Thyroid gland (tissue), 4 donors: ENCODE results near the gene DUSP5. TPM values are rescaled to one million over a fixed set of nuclear protein-coding genes. Genes with fewer than 3 reads are reported as not detected.

Source experiments
- DNase-seq, 2 donors: peaks; one replicate each; pipeline ENCODE4 v3.0.0-alpha.2; 2019
- H3K27ac ChIP-seq, 3 donors: fragments of 200-600 bp; sonication (generic); 1 replicate in 2 of 3; 2 replicates in 1 of 3; pipeline ENCODE4 v1.5.1; 2016 to 2019; ENCODE audit warnings: mild to moderate bottlenecking in 1 of 3, moderate library complexity in 1 of 3
- H3K27me3 ChIP-seq: fragments of 200-600 bp; sonication (generic); one replicate; pipeline ENCODE4 v1.5.1; 2019
- H3K36me3 ChIP-seq, 2 donors: fragments of 200-600 bp; sonication (generic); one replicate each; pipeline ENCODE4 v1.5.1; 2016 to 2019
- H3K4me1 ChIP-seq, 2 donors: fragments of 200-600 bp; sonication (generic); one replicate each; pipeline ENCODE4 v1.5.1; 2017 to 2019
- H3K4me3 ChIP-seq, 3 donors: fragments of 200-600 bp; sonication (generic); replicated peaks in 1 of 3; 1 replicate in 2 of 3; 2 replicates in 1 of 3; pipeline ENCODE4 v1.5.1; 2016; ENCODE audit warnings: mild to moderate bottlenecking in 1 of 3
- H3K9me3 ChIP-seq: fragments of 200-600 bp; sonication (generic); one replicate; pipeline ENCODE4 v1.5.1; 2017
- POLR2A ChIP-seq, 2 donors: fragments of 450-650 bp; IDR thresholded peaks; one replicate each; pipeline ENCODE4 v1.6.1; 2017; ENCODE audit warnings: antibody characterized with exemption in 2 of 2, mild to moderate bottlenecking in 2 of 2, moderate library complexity in 1 of 2
- WGBS, 2 donors: methylation state at CpG; one replicate each; pipeline ENCODE4 v1.1.5; 2017; 5-methylcytosine and 5-hydroxymethylcytosine counted together
- intact Hi-C: fragments of 100-400 bp; cut with DNase I; formaldehyde crosslinking; loops from one replicate; pipeline ENCODE4 v1.15.1; 2023
- total RNA-seq, 4 donors: library from RNA; depleted of rRNA; stranded (reverse); fragments of >200 nt; gene quantifications; one replicate each; pipeline ENCODE4 v1.2.3, GENCODE V29; 2016
- TF ChIP-seq, protein P1 (sequence below), 6 experiments: fragments of 200-600 bp in 3 of 6; fragments of 450-650 bp in 3 of 6; sonication (generic) in 3 of 6; IDR thresholded peaks; one replicate each; pipeline ENCODE4 v1.5.1; 2016 to 2019; ENCODE audit warnings: antibody characterized with exemption in 6 of 6, mild to moderate bottlenecking in 2 of 6, inconsistent platforms in 1 of 6, moderate library complexity in 1 of 6

The DUSP5 gene
- total RNA-seq, 4 donors from 2014 or later = 2.1 to 14.2 (median 7.1) TPM

DNA sequence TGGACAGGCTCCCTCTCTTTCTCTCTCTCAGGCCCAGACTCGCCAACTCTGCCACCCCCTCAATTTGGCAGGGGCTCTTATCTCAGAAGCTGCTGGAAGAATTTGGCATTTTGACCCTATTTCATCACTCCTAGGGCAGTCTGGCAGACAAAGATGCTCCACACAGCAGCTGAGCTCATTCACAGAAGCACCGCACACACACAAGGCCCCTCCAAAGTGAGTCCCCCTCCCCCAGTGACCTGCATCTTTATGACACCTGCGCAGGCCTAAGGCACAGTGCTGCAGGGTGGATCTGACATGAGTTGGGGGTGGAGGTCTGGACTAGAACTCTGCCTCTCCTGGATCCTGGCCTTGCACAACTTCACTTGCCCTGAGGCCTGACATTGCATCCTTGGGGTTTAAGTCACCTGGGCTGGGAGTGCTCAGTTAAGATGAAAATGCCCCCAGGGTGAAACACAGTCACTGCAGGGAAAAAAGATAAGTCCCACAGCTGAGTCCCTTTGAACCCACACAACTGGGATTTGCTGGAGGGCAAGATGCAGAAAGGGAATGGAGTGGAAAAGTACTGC lies 41.1 kb upstream of the DUSP5 start:
- H3K36me3 ChIP-seq = no peaks in the 10 kb centered on the region
- intact Hi-C loops = no loop called here
- no peak overlapping the region for H3K4me3 ChIP-seq

DNA sequence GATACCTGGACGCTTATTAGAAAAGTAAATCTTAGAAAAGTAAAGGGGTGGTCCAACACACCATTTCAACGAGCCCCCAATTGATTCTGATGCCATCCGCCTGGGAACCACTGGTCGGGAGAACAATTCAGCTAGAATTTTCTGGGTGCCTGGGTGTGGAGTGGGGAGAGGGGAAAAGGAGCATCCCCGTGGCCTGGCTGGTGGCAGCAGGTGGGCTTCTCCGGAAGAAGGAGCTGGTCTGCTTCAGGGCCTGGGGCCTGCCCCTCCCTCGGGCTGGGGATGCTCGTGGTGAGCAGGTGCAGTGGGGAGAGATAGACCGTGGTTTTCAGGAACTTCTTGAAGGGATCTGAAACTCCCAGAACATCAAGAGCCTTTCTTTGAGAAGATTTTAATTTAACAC lies 39.9 kb upstream of the DUSP5 start:
- no peak for TF ChIP-seq POLR2A (IDR thresholded peaks at IDR 0.05)
- TF ChIP-seq, protein P1, sequence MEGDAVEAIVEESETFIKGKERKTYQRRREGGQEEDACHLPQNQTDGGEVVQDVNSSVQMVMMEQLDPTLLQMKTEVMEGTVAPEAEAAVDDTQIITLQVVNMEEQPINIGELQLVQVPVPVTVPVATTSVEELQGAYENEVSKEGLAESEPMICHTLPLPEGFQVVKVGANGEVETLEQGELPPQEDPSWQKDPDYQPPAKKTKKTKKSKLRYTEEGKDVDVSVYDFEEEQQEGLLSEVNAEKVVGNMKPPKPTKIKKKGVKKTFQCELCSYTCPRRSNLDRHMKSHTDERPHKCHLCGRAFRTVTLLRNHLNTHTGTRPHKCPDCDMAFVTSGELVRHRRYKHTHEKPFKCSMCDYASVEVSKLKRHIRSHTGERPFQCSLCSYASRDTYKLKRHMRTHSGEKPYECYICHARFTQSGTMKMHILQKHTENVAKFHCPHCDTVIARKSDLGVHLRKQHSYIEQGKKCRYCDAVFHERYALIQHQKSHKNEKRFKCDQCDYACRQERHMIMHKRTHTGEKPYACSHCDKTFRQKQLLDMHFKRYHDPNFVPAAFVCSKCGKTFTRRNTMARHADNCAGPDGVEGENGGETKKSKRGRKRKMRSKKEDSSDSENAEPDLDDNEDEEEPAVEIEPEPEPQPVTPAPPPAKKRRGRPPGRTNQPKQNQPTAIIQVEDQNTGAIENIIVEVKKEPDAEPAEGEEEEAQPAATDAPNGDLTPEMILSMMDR (IDR thresholded peaks at IDR 0.05) = no peak
- Histone ChIP-seq H3K36me3 (no peaks in the 10 kb centered on the region), H3K27ac (no peak overlapping the region), H3K4me1 (peaks cover 10 to 46% of the 10 kb centered on the region in 2 donors), H3K27me3 (no peaks in the 10 kb centered on the region), H3K4me3 (no peak overlapping the region), H3K9me3 (no peaks in the 10 kb centered on the region)
- no peak for DNase-seq
- WGBS, 2 donors = 93 to 96% methylated on average over 9 of the region's 9 CpGs
- intact Hi-C loops = no loop called here

More for the DNA sequence above, 41.1 kb upstream of the DUSP5 start:
- no peak overlapping the region for H3K27ac ChIP-seq
- WGBS, 2 donors = 90 to 95% methylated on average over 3 of the region's 3 CpGs
- H3K27me3 ChIP-seq = no peaks in the 10 kb centered on the region
- DNase-seq = no peak
- no peaks in the 10 kb centered on the region for H3K9me3 ChIP-seq
- H3K4me1 ChIP-seq = peaks cover 13 to 44% of the 10 kb centered on the region in 2 donors
- TF ChIP-seq, protein P1 (IDR thresholded peaks at IDR 0.05) = no peak
- TF ChIP-seq POLR2A (IDR thresholded peaks at IDR 0.05) = no peak

DNA sequence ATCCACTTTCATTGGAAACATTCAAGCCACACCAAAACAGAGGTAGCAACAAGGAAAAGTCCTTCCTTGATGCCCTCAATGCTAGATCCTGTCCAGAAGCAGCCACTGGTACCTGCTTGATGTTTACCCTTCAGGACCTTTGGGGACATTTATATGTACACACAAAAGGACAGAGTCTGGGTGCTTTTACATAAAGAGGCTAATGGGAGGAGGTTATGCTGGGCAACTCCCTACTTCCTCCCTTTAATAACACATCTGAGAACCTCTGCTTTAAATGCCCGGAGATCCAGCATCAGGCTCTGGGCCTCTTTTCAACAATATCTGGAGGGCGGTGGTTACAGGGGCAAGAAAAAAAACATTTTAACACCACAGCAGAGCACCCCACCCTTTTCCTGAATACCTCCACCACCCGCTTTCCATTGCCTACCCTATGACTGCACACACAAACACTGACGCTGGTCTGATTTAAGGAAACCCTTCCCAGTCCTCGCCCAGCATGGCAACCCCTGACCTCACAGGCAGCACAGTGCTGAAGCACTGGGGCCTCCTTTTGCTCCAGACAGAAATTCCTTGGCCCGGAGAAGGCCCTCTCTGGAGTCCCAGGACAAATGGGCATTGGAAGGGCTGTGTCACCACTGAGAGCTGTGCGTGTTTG lies 39.3 kb upstream of the DUSP5 start:
- Histone ChIP-seq H3K4me1 (peaks cover 10 to 46% of the 10 kb centered on the region in 2 donors), H3K27me3 (no peaks in the 10 kb centered on the region), H3K36me3 (no peaks in the 10 kb centered on the region), H3K27ac (peak overlapping the region in 1 of 3 donors; percentile 74), H3K4me3 (no peak overlapping the region), H3K9me3 (no peaks in the 10 kb centered on the region)
- WGBS, 2 donors = 76 to 83% methylated on average over 7 of the region's 7 CpGs
- DNase-seq = peak in 1 of 2 donors; percentile 13
- intact Hi-C loops = no loop called here
- TF ChIP-seq, protein P1 (IDR thresholded peaks at IDR 0.05) = no peak
- no peak for TF ChIP-seq POLR2A (IDR thresholded peaks at IDR 0.05)

DNA sequence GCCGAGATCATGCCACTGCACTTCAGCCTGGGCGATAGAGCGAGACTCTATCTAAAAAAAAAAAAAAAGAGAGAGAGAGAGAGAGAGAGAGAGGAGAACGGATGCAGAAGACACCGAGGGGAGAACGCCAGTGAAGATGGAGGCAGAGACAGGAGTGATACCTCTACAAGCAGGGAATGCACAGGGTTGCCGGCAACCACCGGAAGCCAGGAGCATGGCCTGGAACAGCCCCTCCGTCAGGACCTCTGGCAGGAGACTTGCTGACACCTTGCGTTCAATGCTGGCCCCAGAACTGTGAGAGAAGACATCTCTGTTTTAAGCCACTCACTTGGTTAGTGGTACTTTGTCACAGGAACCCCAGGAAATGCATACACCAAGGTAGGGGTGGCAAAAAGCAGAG lies 38.1 kb upstream of the DUSP5 start:
- peaks cover 10 to 46% of the 10 kb centered on the region in 2 donors for H3K4me1 ChIP-seq
- intact Hi-C loops = no loop called here
- H3K27ac ChIP-seq = peak overlapping the region; percentile 52 to 74 (median 70)
- H3K4me3 ChIP-seq = no peak overlapping the region
- DNase-seq = no peak
- TF ChIP-seq, protein P1 (IDR thresholded peaks at IDR 0.05) = no peak
- no peak for TF ChIP-seq POLR2A (IDR thresholded peaks at IDR 0.05)
- no peaks in the 10 kb centered on the region for H3K9me3 ChIP-seq
- H3K36me3 ChIP-seq = no peaks in the 10 kb centered on the region
- WGBS, 2 donors = 88 to 91% methylated on average over 10 of the region's 10 CpGs
- H3K27me3 ChIP-seq = no peaks in the 10 kb centered on the region

DNA sequence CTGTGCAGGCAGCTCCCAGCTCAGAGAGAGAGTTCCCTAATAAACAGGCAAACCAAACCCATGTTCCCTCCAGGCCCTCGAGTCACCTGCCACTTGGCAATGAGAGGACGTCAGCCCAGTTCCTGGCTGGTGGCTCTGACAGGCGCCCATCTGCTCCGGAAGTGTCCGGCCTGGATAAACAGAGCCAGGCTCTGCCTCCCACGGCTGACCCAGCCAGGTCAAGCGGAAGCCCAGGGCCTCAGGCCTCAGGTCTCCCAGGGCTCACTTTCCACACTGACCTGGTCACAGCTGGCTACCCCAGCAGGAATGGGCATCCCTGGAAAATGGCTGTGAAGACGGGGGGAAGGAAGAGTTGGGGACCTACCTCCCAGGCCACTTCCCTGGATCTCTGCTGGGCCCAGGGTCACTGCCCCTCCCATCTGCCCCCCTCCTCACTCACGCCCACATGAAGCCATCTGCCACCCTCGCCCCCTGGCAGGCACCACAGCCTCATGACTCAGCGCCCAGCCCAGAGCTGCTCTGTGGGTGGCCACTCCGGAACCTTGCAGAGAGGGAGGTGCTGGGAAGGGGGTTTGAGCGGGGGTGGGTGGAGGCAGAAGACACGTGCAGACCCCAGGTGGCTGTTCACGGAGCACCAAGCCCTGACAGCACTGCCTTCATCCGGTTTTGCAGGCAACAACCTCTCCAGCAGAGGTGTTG lies 37.4 kb upstream of the DUSP5 start:
- peak; percentile 86 to 87 for DNase-seq
- TF ChIP-seq POLR2A (IDR thresholded peaks at IDR 0.05) = no peak
- TF ChIP-seq, protein P1 (IDR thresholded peaks at IDR 0.05) = no peak
- Histone ChIP-seq H3K9me3 (no peaks in the 10 kb centered on the region), H3K4me1 (peaks cover 10 to 46% of the 10 kb centered on the region in 2 donors), H3K4me3 (no peak overlapping the region), H3K36me3 (no peaks in the 10 kb centered on the region), H3K27me3 (no peaks in the 10 kb centered on the region), H3K27ac (peak overlapping the region; percentile 19 to 74 (median 70))
- intact Hi-C loops = no loop called here
- WGBS, 2 donors = 60 to 64% methylated on average over 9 to 14 of the region's 16 CpGs
